Measurements from ENCODE around the gene GNAS.
A peak's percentile ranks its signal among the peaks of the same experiment; 100 is the strongest.
"Not testable (repeated sequence)": the region's sequence is repeated elsewhere in the genome, so short reads cannot be mapped to it uniquely, and the experiment has no call there.

GNAS gene

GRCh38 chr20:58938541-58938940 is 86.0 kb downstream of the GNAS start:
- peak; percentile 83 for DNase-seq

DNA sequence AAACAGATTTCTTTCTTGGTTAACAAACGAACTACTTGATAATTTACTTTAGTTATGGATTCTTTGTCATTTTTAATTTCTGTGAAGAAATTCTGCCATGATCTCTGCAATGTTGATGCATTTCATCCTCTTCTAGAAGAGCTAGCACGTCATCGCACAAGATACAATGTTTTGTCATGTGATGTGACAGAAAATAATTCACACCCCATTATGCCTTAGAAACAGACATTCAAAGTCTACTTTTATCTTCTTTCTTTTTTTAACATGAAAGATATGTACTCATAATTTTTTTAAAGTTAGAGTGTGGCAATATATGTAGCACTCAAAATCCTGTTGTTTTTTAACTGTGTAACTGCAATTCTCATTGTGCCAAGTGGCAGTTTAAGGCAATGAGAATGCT is 89.0 kb downstream of the GNAS start:
- DNase-seq, result no peak

GRCh38 chr20:58942549-58942948 is 90.0 kb downstream of the GNAS start:
- no peak for DNase-seq

- DNase-seq, result no peak
Observed at GRCh38 chr20:58944610-58945009, 92.1 kb downstream of the GNAS start.

- DNase-seq, result peak; percentile 43
Observed at GRCh38 chr20:58945965-58946631, 93.6 kb downstream of the GNAS start.

- not testable (repeated sequence) for DNase-seq
Observed at GRCh38 chr20:58947797-58948388, 95.4 kb downstream of the GNAS start.

GRCh38 chr20:58950603-58951002 is 98.1 kb downstream of the GNAS start:
- DNase-seq, result peak; percentile 13

DNA sequence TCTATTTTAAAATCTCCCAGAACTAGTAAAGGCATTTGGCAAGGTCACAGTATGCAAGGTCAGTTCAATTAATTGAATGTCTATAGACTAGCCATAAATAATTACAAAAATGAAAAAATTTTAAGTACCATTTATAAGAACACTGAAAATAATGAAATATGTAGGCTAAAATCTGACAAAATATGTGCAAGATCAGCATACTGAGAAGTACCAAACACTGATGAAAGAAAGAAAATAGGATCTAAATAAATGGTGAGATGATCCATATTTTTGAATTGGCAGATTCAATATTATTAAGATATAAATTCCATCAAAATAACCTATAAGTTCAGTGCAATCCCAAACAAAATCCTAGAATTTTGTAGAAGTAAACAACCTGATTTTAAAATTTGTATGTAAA is 100.5 kb downstream of the GNAS start:
- no peak for DNase-seq

- peak; percentile 16 for DNase-seq
Observed at GRCh38 chr20:58956078-58956477, 103.6 kb downstream of the GNAS start.

GRCh38 chr20:58959652-58960051 is 107.1 kb downstream of the GNAS start:
- DNase-seq, result peak; percentile 26

Measured in OCI-M1 (cell line).